C1 segment of cervical spinal cord (tissue), 14 donors: ENCODE measurements around the gene TERC.
"Not testable (repeated sequence)": the region's sequence is repeated elsewhere in the genome, so short reads cannot be mapped to it uniquely, and the experiment has no call there.

ENCODE experiments used
- DNase-seq, 14 donors: peaks; one replicate each; lab custom pipeline; 2025; lab: John Stamatoyannopoulos, UW

Gene TERC

DNA sequence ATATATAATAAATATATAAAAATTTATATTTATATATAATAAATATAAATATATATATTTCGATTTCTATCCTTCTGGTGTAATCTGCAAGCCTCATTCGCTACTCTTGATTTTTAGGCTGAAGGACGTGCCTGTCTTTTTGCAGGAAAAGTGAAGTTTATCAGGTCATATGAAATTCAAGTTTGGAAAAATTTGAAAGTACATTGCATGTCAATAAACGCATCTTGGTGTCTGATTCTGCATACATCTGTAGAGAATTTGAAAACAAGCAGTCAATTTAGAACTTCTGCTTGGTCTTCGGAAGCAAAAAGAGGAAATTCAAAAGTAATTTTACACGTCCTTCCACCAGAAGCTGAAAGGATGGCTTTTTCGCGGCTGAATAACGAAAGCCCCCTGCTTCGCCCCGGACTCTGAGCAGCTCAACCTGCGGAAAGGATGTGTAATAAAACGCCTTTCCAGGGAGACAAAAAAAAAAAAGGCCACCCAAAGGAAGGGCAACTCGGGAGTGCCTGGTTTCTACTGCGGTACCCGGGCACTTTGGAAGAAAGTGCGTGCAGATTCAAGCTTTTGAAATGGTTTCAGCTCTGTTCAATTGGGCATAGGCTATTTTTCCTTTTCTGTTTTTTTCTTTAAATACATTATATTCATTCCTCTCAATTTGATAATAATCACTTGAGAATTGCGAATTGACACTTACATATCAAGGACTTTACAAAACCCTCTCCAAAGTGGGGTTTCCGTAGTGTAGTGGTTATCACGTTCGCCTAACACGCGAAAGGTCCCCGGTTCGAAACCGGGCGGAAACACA, 6.8 kb upstream of the TERC start:
- peak in 10 of 14 donors; percentile 14 to 88 (median 54) for DNase-seq

DNA sequence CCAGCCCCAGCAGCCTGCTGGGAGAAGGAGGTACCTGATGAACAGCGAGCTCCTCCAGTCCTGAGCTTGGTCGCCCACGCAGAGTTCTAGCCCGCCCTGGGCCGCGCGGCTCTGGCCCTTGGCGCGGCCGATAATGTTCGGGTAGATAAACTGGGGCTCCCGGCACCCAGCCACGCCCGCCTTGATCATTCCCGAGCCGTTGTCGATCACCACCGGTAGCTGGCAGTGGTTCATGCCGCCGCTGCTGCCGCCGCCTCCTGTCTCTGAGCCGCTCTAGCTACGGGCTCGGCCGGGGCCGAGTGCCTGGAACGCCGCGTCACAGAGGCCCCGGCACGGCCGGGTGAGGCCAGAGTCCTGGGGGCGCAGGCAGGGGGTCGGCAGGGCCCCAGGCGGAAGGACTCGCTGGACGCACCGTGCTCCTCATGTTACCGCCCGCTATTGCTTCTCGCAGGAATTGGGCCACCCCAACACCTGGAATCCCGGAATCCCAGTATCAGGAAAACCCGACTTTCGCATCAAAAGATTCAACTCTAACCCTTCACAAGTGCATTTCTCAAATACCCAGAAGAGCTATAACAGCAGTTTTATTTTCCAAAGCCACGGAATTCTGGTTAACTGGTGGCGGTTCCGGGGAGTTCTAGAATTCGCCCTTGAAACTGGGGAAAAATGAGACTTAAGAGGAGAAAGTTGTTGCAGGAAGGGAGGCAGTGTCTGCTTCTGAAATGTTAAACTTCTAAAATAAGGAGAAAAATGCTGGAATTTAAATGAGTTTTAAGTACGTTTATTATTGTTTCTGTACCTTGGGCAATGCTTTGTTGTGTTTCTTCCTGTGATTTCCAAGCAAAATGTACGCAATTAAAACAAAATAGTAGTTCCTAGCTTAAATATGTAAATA, 4.7 kb upstream of the TERC start, which contains the start of gene ACTRT3:
Gene ACTRT3 (minus strand): TSS at position 275 of the 895 bp plus-strand sequence. CDS start 41 bp downstream, at position 234.
- DNase-seq, result peak in 12 of 14 donors; percentile 4 to 82 (median 50)

DNA sequence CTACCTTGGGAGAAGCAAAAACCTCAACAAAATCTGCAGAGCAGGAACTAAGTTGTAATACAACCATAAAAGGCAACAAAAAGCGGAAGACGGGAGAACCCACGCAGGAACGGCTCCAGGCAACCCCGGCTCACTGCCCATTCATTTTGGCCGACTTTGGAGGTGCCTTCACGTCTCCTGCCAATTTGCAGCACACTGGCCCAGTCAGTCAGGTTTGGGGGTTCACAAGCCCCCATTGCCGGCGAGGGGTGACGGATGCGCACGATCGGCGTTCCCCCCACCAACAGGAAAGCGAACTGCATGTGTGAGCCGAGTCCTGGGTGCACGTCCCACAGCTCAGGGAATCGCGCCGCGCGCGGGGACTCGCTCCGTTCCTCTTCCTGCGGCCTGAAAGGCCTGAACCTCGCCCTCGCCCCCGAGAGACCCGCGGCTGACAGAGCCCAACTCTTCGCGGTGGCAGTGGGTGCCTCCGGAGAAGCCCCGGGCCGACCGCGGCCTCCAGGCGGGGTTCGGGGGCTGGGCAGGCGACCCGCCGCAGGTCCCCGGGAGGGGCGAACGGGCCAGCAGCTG, 463 bp downstream of the TERC start:
- peak in 11 of 14 donors; percentile 18 to 86 (median 75) for DNase-seq

DNA sequence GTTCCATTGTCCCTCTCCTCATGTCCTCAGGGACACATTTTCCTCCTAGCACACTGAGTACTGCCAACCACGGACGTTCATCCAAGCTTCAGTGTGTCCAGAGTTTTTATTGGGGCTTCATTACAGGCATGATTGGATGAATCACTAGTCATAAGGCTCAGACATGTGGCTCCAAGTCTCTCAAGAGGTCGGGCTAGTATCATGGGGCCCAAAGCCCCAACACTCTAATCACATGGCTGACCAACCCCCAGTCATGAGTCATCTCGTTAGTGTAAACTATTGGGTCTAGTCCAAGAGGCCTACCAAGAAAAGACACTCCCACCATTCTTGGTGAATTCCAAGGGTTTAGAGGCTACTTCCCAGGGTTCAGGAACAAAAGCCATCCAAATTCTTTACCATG, 4.4 kb downstream of the TERC start:
- no peak for DNase-seq

DNA sequence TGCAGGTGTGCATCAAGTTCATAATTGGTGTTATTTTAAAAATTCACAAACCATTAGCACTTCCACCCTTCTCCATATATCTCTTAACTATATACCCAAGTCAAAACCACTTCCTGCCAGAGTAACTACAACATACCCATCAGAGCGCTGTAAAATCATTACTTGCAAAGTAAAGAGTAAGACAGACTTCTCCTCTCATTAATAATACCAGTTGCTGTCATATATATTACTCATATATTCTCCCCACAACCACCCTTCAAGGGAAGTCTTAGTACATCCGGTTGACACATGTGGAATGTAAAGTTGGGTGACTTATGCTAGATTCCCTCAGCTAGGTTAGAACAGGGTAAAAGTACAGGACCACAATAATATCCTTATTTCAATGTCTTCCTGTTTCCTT, 5.6 kb downstream of the TERC start:
- DNase-seq, result no peak

DNA sequence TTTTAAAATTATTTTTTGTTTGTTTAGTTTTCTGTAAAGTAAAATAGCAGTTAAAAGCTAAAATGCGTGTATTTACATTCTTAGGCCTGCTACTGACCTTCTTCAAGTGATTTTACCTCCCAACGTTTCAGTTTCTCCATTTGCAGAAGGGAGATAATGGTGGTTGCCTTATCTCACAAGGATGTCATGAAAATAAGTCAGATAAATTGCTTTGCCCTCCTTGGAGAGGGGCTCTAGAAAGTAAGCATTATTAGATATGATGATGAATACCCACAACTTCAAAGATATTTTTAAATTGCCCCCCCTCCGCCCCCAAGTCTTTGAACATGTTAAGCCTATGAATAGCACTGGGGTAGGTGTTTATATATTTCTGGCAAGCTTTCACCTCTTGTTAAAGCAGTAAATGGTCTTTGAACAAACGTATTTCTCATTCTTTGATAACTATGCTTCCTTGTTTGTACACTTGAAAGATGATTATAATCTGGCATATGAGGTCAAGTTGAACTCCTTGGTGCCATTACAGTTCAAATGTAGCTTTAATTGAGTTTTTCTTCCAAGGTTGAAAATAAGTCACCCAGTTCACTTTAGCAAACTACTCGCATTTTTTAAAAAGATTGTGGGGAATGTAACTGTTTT, 6.4 kb downstream of the TERC start:
- no peak for DNase-seq

DNA sequence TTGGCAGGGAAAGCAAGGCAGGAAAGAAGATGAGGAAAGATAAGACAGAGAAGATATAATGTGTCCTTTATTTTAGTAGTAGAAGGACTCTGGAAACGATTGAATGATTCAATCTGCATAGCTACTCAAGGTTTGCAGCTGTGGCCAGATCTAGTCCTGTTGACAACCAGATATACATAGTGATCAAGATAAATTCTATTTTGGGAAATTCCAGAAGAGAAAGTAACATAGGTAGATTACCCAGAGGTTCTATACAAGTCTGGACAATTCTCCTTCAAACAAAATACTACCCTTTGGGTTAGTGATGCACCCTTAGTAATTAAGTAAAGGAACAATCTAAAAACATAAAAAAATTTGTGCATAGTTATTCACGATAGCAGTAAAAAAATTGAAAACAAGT, 9.4 kb downstream of the TERC start:
- DNase-seq, result no peak

DNA sequence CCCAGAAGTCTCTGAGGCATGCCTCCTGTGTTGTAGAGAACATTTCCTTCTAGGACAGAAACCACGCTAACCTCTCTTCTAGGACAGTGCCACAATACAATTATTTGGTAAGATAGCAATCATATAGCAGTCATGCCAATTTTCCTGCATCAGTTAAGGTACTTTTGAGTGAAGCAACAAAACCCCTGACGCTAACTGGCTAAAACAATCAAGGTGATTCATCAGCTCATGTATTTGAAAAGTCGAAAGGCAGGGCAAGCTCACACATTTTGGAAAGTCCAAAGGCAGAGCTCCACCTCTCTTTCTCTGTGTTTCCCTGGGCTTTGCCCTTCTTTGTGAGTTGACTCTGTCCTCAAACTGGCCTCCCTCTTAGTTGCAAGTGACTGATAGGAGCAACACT, 10.1 kb downstream of the TERC start:
- DNase-seq, result no peak

DNA sequence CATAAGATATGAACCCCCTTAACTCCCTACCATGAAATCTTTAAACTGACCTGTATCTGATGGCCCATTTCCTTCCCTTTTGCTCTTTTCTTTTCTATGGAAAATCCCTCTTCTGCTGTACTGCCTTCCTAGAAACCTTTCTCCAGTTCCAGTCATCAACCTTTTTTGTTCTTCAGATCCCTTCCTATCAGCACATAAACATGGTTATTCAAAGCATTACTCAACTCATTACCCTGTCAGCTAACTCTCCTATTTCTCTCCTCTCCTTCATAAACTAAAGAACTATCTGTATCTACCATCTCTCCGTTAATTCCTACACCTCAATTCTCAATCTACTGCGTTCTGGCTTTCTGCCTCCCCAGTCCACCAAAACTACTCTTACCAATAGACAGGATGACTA, 13.0 kb downstream of the TERC start:
- DNase-seq, result no peak

DNA sequence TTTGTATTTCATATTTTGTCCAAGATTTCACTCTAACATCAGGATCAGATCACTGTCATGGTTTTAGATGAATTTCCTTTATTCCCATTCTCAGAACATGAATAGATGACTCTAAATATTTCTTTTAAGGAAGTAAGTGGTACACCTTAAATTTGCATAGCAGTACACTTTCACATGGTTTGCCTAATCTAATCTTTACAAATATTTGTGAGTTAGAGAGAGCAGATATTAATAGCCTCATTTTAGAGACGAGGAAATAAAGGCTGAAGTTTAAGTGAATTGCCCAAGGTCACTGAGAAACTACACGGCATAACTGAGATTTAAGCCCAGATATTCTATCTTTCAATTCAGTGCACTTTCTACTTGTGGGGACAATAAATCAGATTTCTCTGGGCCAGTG, 14.2 kb downstream of the TERC start:
- DNase-seq, result no peak

DNA sequence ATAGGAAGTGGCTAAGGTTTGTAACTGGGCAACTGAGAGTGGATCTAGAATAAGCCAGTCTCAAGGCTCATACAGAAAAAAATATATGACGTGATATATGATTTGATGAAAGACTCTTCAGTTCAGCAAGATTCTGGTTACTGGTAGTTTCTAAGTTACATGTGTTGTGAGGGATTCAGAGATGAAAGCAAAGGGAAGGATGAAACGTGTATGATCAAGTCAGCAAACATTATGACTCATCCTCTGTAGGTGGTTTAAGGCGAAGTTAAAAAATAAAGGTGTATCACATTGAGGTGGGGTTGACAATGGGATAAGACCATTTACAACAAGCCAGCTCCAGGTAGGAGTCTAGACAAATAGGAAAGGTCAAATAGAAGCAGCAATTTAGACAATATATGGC, 16.2 kb downstream of the TERC start:
- DNase-seq, result no peak

DNA sequence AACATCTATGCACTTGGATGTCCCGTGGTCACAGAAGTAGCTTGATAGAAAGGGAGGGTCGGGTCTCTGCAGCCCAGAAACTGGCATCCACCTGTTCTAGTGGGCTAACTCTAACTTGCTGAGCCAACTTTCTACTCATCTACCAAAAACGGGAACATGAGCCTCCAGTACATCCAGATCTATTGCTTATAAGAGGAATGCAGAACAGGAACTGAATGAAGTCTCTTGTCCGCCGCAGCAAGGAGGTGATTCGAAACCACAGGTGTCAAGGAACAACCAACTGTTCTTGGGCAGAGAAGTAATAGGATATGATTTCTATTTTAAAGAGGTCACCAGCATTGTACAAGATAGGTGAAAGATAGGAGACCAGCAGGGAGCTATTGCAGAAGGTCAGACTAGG, 17.9 kb downstream of the TERC start:
- no peak for DNase-seq

DNA sequence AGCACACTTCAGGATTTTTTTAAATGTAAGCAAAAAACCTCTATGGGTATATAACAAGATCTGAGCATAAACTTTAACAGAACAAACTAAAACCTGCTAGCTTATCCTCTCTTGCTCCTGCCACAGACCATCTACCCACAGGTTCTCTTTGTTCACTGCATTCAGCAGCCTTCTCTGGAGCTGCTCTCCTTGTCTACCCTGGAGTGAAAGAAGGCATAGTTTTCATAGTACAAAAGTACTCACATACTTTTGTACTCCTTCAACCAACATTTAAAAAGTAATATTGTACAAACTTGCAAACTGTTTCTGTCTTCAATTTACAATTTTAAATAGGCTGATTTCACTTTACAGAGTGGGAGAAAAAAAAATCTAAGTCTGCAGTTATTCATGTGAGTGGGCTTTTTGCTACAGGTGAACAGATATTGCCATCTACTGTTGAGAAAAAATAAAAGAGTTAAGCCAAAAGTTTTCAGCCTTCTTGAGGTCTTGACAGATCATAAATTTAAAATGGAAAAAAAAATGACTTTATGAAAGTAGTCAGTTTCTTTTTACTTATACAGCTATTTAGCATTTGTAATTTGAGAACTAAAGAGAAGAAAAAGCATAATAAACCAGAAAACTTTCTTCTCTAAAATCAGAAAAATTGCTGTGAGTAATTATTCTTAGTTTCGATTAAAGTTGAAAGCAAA, 20.4 kb downstream of the TERC start:
- DNase-seq, result no peak

DNA sequence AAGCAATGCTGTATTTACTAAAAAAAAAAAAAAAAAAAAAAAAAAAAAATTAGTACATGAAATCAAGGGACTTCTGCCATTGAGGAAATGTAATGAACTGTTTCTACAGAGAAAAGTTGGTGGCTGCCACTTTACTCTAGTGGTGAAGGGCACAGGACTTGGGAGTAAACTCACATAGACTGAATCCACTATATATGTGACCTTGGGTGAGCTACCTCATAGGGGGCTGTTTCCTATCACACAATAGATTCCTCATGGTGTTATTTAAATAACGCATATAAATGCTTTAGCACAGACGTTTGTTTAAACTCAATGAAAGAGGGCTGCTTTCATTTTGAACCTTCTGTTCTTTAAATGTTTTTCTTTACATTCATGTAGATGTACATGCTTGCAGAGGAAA, 25.8 kb downstream of the TERC start:
- DNase-seq, result no peak

DNA sequence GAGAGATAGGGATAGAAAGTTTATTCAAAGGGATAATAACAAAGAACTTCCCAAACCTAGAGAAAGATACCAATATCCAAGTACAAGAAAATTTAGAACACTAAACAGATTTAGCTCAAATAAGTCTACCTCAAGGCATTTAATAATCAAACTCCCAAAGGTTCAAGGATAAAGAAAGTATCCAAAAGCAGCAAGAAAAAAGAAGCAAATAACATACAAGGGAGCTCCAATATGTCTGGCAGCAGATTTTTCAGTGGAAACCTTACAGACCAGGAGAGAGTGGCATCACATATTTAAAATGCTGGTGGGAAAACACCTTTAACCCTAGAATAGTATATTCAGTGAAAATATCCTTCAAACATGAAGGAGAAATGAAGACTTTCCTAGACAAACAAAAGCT, 33.0 kb downstream of the TERC start:
- not testable (repeated sequence) for DNase-seq

DNA sequence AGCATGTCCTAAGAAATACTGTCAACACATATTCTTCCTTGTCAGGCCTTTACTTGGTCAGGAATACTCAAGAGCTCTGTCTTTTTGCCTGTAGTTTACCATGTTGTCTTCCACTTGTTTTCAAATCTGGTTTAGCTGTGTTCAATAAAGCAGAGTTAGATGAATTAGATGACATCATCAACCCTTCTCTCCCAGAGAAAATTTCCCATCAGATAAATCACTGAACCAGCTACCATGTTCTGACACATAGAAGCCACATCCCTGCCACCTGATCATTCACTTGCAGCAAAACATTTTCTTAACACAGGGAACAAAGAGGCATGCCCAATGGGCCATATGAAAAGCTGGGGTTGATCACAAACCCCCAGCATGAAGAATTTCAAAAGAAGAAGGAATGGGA, 42.1 kb downstream of the TERC start:
- no peak for DNase-seq

DNA sequence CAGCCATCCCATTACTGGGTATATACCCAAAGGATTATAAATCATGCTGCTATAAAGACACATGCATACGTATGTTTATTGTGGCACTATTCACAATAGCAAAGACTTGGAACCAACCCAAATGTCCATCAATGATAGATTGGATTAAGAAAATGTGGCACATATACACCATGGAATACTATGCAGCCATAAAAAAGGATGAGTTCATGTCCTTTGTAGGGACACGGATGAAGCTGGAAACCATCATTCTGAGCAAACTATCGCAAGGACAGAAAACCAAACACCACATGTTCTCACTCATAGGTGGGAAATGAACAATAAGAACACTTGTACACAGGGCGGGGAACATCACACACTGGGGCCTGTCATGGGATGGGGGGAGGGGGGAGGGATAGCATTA, 46.4 kb downstream of the TERC start:
- DNase-seq, result not testable (repeated sequence)
